ENCODE measurements around the gene MAGEA9B.
A peak's percentile ranks its signal among the peaks of the same experiment; 100 is the strongest.
"Not testable (repeated sequence)": the region's sequence is repeated elsewhere in the genome, so short reads cannot be mapped to it uniquely, and the experiment has no call there.

The MAGEA9B gene

DNA sequence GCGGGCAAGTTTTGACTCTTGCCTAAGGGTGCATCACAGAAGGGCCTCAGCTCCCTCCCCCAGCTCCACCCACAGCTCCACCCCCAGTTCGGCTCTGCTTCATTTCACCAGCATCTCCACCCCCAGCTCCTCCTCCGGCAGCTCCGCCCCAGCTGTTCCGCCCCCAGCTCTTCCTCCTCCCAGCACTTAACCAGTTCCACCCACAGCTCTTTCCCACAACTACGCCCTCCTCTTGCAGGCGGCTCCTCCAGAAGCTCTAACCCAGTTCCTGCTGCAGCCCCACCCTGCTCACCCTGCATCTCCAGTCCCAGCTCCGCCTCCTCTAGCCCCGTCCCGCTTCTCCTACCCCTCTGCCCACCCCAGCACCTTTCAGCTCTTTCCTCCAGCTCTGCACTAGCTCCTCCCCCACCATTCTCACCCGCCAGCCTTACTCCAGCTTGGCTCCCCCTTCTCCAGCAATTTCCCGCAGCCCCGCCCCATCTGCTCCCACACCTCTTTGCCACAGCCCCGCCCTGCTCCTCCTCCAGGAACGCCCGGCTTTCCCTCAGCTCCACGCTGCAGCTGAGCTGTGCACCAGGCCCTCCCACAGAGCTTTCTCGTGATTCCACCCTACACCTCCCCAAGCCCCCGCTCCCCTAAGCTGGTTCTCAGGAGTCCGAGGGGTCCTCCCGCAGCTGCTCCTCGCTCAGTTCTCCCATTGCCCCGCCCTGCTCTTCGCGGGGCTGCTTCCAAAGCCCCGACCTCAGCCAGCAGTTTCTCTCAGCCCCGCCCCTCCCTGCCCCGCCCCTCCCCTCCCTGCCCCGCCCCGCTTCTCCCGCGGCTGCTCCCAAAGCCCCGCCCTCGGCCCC is 47.8 kb downstream of the MAGEA9B start:
- H3K27ac ChIP-seq: peak overlapping the region; percentile 60 to 92
- TF ChIP-seq, protein P1, sequence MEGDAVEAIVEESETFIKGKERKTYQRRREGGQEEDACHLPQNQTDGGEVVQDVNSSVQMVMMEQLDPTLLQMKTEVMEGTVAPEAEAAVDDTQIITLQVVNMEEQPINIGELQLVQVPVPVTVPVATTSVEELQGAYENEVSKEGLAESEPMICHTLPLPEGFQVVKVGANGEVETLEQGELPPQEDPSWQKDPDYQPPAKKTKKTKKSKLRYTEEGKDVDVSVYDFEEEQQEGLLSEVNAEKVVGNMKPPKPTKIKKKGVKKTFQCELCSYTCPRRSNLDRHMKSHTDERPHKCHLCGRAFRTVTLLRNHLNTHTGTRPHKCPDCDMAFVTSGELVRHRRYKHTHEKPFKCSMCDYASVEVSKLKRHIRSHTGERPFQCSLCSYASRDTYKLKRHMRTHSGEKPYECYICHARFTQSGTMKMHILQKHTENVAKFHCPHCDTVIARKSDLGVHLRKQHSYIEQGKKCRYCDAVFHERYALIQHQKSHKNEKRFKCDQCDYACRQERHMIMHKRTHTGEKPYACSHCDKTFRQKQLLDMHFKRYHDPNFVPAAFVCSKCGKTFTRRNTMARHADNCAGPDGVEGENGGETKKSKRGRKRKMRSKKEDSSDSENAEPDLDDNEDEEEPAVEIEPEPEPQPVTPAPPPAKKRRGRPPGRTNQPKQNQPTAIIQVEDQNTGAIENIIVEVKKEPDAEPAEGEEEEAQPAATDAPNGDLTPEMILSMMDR (IDR thresholded peaks at IDR 0.05): no peak
- DNase-seq (ENCODE audit: low spot score): peak; percentile 92
- peak overlapping the region; percentile 81 for H3K4me3 ChIP-seq

DNA sequence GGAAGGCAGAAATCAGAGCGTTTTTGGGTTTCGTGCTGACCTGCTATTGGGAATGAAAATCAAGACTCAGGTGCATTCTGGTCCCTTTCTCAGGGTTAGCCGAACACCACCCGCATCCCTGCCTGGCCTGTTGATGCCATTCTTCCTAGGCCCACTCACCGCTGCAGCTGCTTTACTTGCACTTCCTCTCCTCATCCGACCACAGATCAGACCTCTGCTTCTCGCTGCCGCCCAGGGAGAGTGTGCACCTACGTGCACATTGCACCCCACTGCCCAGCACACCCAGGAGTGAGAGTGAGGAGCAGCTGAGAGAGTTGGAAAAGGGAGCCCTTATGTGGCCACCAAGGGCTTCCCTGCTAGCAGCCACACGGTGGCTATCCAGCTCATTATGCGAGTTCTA is 49.8 kb downstream of the MAGEA9B start:
- not testable (repeated sequence) for H3K27ac ChIP-seq; DNase-seq (ENCODE audit: low spot score); H3K4me3 ChIP-seq

DNA sequence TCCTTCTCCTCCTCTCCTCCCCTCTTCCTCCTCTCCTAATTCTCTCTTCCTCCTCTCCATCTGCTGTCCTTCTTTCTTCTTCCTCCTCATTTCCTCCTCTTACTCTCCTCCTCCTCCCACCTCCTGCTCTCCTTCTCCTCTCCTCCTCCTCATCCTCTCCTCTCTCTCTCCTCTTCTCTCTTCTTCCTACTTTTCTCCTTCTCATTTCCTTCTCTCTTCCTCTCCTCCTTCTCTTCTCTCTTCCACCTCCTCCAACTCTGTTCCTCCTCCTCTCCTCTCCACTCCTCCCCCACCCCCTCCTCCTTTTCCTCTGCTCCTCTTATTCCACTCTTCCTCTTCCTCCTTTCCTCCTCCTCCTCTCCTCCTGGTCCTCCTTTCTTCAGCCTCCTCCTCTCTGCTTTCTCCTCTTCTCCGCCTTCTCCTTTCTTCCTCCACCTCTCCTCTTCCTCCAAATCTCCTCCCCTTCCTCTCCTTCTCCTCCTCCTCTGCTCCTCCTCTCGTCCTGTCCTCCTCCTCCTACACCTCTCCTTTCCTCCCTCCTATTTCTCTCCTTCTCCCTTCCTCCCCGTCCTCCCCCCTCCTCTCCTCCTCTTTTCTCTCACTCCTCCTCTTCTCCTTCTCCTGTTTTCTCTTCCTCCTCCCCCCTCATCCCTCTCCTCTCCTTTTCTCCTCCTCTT is 52.2 kb downstream of the MAGEA9B start:
- DNase-seq (ENCODE audit: low spot score): peak; percentile 5
- H3K27ac ChIP-seq, H3K4me3 ChIP-seq: not testable (repeated sequence)

DNA sequence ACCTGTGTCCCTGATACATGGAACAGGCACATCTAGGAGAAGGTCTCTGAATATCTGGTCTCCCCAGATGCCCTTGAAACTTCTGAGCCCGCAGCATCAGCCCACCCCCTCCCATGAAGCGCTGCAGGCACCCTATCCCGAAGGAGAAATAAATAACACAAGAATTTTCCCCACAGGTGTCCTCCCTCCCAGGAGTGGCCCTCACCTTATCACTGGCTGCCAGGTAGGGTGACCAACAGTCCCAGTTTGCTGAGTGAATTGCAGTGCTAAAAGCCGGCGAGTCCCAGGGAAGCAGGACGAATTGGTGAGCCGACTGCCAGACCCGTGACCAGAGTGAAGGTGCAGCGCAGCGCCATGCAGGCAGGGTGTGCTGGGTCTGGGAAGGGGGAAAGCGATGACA is 53.3 kb downstream of the MAGEA9B start:
- H3K27ac ChIP-seq; DNase-seq (ENCODE audit: low spot score); H3K4me3 ChIP-seq: not testable (repeated sequence)

DNA sequence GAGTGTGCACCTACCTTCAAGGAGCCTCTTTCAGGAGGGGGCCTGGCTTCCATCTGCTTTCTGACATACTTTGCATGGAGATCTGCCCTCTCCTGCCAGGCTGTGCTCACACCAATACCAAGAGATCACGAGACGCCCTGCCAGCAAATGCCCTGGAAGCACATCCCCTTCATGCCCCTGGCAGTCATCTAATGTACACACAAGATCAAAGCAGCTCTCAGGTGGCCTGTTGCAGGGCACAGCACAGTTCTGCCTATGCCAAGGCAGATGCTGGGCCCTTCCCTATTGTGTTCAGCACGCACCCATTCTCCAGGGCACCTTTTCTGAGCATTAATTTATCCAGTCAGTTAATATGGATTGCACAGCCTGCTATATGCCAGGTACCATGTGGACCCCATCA is 54.4 kb downstream of the MAGEA9B start:
- not testable (repeated sequence) for DNase-seq (ENCODE audit: low spot score); H3K27ac ChIP-seq

More for the DNA sequence above, 54.4 kb downstream of the MAGEA9B start:
- H3K4me3 ChIP-seq: not testable (repeated sequence)
